DMS153 (cell line): ENCODE data around the gene VAV2.

Experiments
- DNase-seq: peaks from one replicate; lab custom pipeline; 2025; lab: John Stamatoyannopoulos, UW

VAV2 gene

GRCh38 chr9:133834080-133834976 lies 157.8 kb downstream of the VAV2 start:
- DNase-seq: no peak

- DNase-seq: no peak
Measured at GRCh38 chr9:133833388-133834025, 158.6 kb downstream of the VAV2 start.

- DNase-seq: no peak
Measured at GRCh38 chr9:133832877-133833276, 159.2 kb downstream of the VAV2 start.

- DNase-seq: no peak
Measured at GRCh38 chr9:133830711-133831110, 161.4 kb downstream of the VAV2 start.

GRCh38 chr9:133830310-133830709 lies 161.8 kb downstream of the VAV2 start:
- no peak for DNase-seq

- no peak for DNase-seq
Measured at GRCh38 chr9:133828338-133828997, 163.7 kb downstream of the VAV2 start.

- DNase-seq: no peak
Measured at GRCh38 chr9:133826289-133827085, 165.6 kb downstream of the VAV2 start.

- no peak for DNase-seq
Measured at GRCh38 chr9:133825555-133826218, 166.4 kb downstream of the VAV2 start.

GRCh38 chr9:133824802-133825186 lies 167.3 kb downstream of the VAV2 start:
- DNase-seq: no peak

GRCh38 chr9:133824106-133824801 lies 167.9 kb downstream of the VAV2 start:
- no peak for DNase-seq

GRCh38 chr9:133823189-133824105 lies 168.7 kb downstream of the VAV2 start:
- no peak for DNase-seq

- DNase-seq: no peak
Measured at GRCh38 chr9:133822430-133823065, 169.6 kb downstream of the VAV2 start.

GRCh38 chr9:133821601-133822429 lies 170.3 kb downstream of the VAV2 start:
- DNase-seq: no peak

GRCh38 chr9:133819923-133820322 lies 172.2 kb downstream of the VAV2 start:
- DNase-seq: no peak

- no peak for DNase-seq
Measured at GRCh38 chr9:133818444-133818843, 173.7 kb downstream of the VAV2 start.

GRCh38 chr9:133815781-133816180 lies 176.3 kb downstream of the VAV2 start:
- no peak for DNase-seq

GRCh38 chr9:133814586-133815208 lies 177.4 kb downstream of the VAV2 start:
- DNase-seq: no peak
